ENCODE results near the gene LKAAEAR1.

The LKAAEAR1 gene

GRCh38 chr20:64079273-64080012 lies 4.8 kb downstream of the LKAAEAR1 start, which contains the start of gene RGS19:
Gene RGS19 (minus strand): TSS chr20:64079518. CDS start chr20:64076886, 2,632 bp downstream.
- no peak for DNase-seq (ENCODE audit: low read depth, low spot score)

GRCh38 chr20:64078934-64079272 lies 5.3 kb downstream of the LKAAEAR1 start:
- DNase-seq (ENCODE audit: low read depth, low spot score) = no peak

GRCh38 chr20:64077876-64078551 lies 6.2 kb downstream of the LKAAEAR1 start:
- DNase-seq (ENCODE audit: low read depth, low spot score) = no peak

GRCh38 chr20:64077541-64077875 lies 6.7 kb downstream of the LKAAEAR1 start:
- no peak for DNase-seq (ENCODE audit: low read depth, low spot score)

- DNase-seq (ENCODE audit: low read depth, low spot score) = no peak
Observed at GRCh38 chr20:64077094-64077493, 7.1 kb downstream of the LKAAEAR1 start.

GRCh38 chr20:64076061-64076997 lies 7.9 kb downstream of the LKAAEAR1 start:
- DNase-seq (ENCODE audit: low read depth, low spot score) = no peak

GRCh38 chr20:64075556-64075955 lies 8.6 kb downstream of the LKAAEAR1 start:
- no peak for DNase-seq (ENCODE audit: low read depth, low spot score)

- no peak for DNase-seq (ENCODE audit: low read depth, low spot score)
Observed at GRCh38 chr20:64074963-64075362, 9.2 kb downstream of the LKAAEAR1 start.

GRCh38 chr20:64074184-64074789 lies 9.9 kb downstream of the LKAAEAR1 start:
- no peak for DNase-seq (ENCODE audit: low read depth, low spot score)

GRCh38 chr20:64073476-64074183 lies 10.6 kb downstream of the LKAAEAR1 start:
- DNase-seq (ENCODE audit: low read depth, low spot score) = no peak

GRCh38 chr20:64072498-64073063 lies 11.6 kb downstream of the LKAAEAR1 start:
- DNase-seq (ENCODE audit: low read depth, low spot score) = no peak

GRCh38 chr20:64071341-64072332 lies 12.6 kb downstream of the LKAAEAR1 start:
- no peak for DNase-seq (ENCODE audit: low read depth, low spot score)

GRCh38 chr20:64070244-64070993 lies 13.8 kb downstream of the LKAAEAR1 start:
- no peak for DNase-seq (ENCODE audit: low read depth, low spot score)

GRCh38 chr20:64069614-64070243 lies 14.5 kb downstream of the LKAAEAR1 start:
- DNase-seq (ENCODE audit: low read depth, low spot score) = no peak

- DNase-seq (ENCODE audit: low read depth, low spot score) = no peak
Observed at GRCh38 chr20:64069209-64069613, 15.0 kb downstream of the LKAAEAR1 start.

- DNase-seq (ENCODE audit: low read depth, low spot score) = no peak
Observed at GRCh38 chr20:64068386-64069208, 15.6 kb downstream of the LKAAEAR1 start.

GRCh38 chr20:64067733-64068307 lies 16.4 kb downstream of the LKAAEAR1 start:
- no peak for DNase-seq (ENCODE audit: low read depth, low spot score)
